Esophagus (tissue), 2 donors: ENCODE results near the gene ZNF282. TPM values are rescaled to one million over a fixed set of nuclear protein-coding genes. Genes with fewer than 3 reads are reported as not detected.
"Not testable (repeated sequence)": the region's sequence is repeated elsewhere in the genome, so short reads cannot be mapped to it uniquely, and the experiment has no call there.

Experiments used
- H3K27ac ChIP-seq, 2 donors: one replicate each; pipeline ENCODE4 v1.5.1; 2013; ENCODE audit warnings: low read depth in 2 of 2, mild to moderate bottlenecking in 2 of 2, inconsistent platforms in 1 of 2, low read length in 1 of 2, moderate library complexity in 1 of 2
- H3K27me3 ChIP-seq, 2 donors: one replicate each; pipeline ENCODE4 v1.6.1; 2013; ENCODE audit warnings: low read length in 2 of 2, control low read depth in 1 of 2, mild to moderate bottlenecking in 1 of 2; ENCODE audit not compliant: insufficient read depth in 2 of 2, control insufficient read depth in 1 of 2
- H3K36me3 ChIP-seq, 2 donors: one replicate each; pipeline ENCODE4 v1.6.1; 2013; ENCODE audit warnings: low read length in 1 of 2; ENCODE audit not compliant: control insufficient read depth in 2 of 2, insufficient read depth in 2 of 2
- H3K4me1 ChIP-seq, 2 donors: one replicate each; pipeline ENCODE4 v1.6.1; 2013; ENCODE audit warnings: low read length in 1 of 2; ENCODE audit not compliant: control insufficient read depth in 2 of 2, insufficient read depth in 2 of 2
- H3K4me3 ChIP-seq, 2 donors: one replicate each; pipeline ENCODE4 v1.5.1; 2013; ENCODE audit warnings: low read length in 2 of 2, mild to moderate bottlenecking in 2 of 2, low read depth in 1 of 2, moderate library complexity in 1 of 2
- H3K9me3 ChIP-seq, 2 donors: one replicate each; pipeline ENCODE4 v1.6.1; 2013; ENCODE audit warnings: mild to moderate bottlenecking in 2 of 2, low read depth in 1 of 2, low read length in 1 of 2, moderate library complexity in 1 of 2; ENCODE audit not compliant: control insufficient read depth in 2 of 2, insufficient read depth in 1 of 2
- WGBS, 2 donors: extraction: QIAGEN DNeasy Blood & Tissue Kit; methylation state at CpG; one replicate each; pipeline ENCODE4 v1.1.7; 2013; 5-methylcytosine and 5-hydroxymethylcytosine counted together
- polyA plus RNA-seq, 2 donors: library from polyadenylated mRNA; stranded (reverse); fragments of 200-250 nt; gene quantifications; one replicate each; pipeline ENCODE4 v1.2.3, GENCODE V29; 2013
- donor health status: healthy with polysubstance abuse.
- donor health status: Bipolar disorder and iron deficiency.

ZNF282 gene
- polyA plus RNA-seq, 2 donors = 9.5 to 11.7 TPM

GRCh38 chr7:149228831-149229471, 33.6 kb downstream of the ZNF282 start:
- Histone ChIP-seq H3K4me3 (no peak overlapping the region), H3K27ac (no peak overlapping the region), H3K4me1 (peaks cover 2% of the 10 kb centered on the region in 2 donors), H3K9me3 (no peaks in the 10 kb centered on the region), H3K27me3 (no peaks in the 10 kb centered on the region), H3K36me3 (peaks cover 5 to 15% of the 10 kb centered on the region in 2 donors)
- WGBS, 2 donors = 57% methylated on average over 7 of the region's 7 CpGs

DNA sequence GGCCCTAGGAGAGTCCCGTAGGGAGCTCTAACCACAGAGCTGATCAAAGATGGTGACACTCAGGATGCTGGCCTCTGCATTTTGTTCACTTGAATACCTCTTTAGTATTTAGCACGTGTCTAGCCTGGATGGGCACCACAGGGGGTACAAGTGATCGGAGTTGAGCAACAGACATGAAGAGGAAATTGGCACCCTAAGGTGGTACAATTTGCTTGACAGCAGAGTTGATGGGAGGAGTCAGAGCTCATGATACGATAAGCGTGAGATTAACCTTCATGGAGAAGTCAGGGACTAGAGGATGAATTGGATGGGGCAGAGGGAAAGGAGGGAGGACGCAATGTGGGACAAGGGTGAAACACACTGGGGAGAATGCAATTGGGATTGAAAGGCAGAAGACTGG, 34.2 kb downstream of the ZNF282 start:
- Histone ChIP-seq H3K27me3 (no peaks in the 10 kb centered on the region), H3K27ac (no peak overlapping the region), H3K4me3 (no peak overlapping the region), H3K36me3 (peaks cover 5 to 10% of the 10 kb centered on the region in 2 donors), H3K9me3 (no peaks in the 10 kb centered on the region), H3K4me1 (peaks cover 2 to 5% of the 10 kb centered on the region in 2 donors)
- WGBS, 2 donors = 56 to 64% methylated on average over 6 of the region's 6 CpGs

GRCh38 chr7:149232362-149232761, 37.0 kb downstream of the ZNF282 start:
- 57 to 74% methylated on average over 2 of the region's 2 CpGs for WGBS, 2 donors
- peak overlapping the region; percentile 55 to 82 for H3K27ac ChIP-seq
- no peaks in the 10 kb centered on the region for H3K36me3 ChIP-seq

DNA sequence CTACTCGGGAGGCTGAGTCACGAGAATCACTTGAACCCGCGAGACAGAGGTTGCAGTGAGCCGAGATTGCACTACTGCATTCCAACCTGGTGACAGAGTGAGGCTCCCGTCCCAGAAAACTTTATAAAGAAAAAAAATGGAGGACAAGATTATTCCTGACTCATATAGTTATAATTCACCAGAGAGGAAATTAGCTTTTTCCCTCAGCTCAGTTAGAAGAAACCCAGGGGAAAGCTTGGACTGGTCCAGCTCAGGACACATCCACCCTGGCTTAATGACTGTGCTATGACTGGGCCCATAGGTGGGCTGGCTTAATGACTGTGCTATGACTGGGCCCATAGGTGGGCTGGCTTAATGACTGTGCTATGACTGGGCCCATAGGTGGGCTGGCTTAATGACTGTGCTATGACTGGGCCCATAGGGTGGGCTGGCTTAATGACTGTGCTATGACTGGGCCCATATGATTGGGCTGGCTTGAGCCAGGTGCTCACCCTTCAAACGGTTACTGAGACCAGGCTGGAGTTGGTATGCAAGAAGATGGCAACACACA, 38.4 kb downstream of the ZNF282 start:
- H3K9me3 ChIP-seq, H3K4me3 ChIP-seq, H3K27me3 ChIP-seq, H3K36me3 ChIP-seq, H3K4me1 ChIP-seq: not testable (repeated sequence)
- WGBS, 2 donors = 44 to 75% methylated on average over 7 of the region's 7 CpGs
- peak overlapping the region; percentile 35 to 74 for H3K27ac ChIP-seq

More at GRCh38 chr7:149232362-149232761, 37.0 kb downstream of the ZNF282 start:
- Histone ChIP-seq H3K9me3 (no peaks in the 10 kb centered on the region), H3K4me1 (peaks cover 2 to 5% of the 10 kb centered on the region in 2 donors), H3K4me3 (no peak overlapping the region), H3K27me3 (no peaks in the 10 kb centered on the region)

- H3K36me3 ChIP-seq = no peaks in the 10 kb centered on the region
- H3K9me3 ChIP-seq = no peaks in the 10 kb centered on the region
- H3K4me1 ChIP-seq = peaks cover 0 to 10% of the 10 kb centered on the region in 2 donors
- peak overlapping the region in 1 of 2 donors; percentile 43 for H3K27ac ChIP-seq
- 81 to 83% methylated on average over 7 of the region's 7 CpGs for WGBS, 2 donors
- H3K4me3 ChIP-seq = no peak overlapping the region
- no peaks in the 10 kb centered on the region for H3K27me3 ChIP-seq
These were observed 42.2 kb downstream of the ZNF282 start for GRCh38 chr7:149237502-149237901.

DNA sequence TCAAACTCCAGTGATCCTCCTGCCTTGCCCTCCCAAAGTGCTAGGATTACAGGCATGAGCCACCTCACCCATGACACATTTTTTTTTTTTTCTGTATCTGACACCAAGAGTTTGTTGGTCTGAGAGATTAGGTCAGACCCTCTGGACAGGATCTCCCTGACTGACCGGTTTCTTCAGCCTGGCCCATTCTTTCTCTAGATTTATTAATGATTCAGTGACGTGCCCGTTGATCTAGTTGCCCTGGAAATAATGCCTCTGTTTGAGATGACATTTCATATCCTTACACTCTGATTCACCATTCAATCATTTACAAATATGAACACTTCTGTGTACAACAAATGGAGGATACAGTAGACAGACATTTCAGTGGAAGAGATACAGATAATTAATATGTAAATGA, 42.7 kb downstream of the ZNF282 start:
- Histone ChIP-seq H3K27ac (peak overlapping the region; percentile 43 to 44), H3K4me1 (peaks cover 0 to 10% of the 10 kb centered on the region in 2 donors)
- WGBS, 2 donors = 52 to 54% methylated on average over 3 of the region's 3 CpGs

DNA sequence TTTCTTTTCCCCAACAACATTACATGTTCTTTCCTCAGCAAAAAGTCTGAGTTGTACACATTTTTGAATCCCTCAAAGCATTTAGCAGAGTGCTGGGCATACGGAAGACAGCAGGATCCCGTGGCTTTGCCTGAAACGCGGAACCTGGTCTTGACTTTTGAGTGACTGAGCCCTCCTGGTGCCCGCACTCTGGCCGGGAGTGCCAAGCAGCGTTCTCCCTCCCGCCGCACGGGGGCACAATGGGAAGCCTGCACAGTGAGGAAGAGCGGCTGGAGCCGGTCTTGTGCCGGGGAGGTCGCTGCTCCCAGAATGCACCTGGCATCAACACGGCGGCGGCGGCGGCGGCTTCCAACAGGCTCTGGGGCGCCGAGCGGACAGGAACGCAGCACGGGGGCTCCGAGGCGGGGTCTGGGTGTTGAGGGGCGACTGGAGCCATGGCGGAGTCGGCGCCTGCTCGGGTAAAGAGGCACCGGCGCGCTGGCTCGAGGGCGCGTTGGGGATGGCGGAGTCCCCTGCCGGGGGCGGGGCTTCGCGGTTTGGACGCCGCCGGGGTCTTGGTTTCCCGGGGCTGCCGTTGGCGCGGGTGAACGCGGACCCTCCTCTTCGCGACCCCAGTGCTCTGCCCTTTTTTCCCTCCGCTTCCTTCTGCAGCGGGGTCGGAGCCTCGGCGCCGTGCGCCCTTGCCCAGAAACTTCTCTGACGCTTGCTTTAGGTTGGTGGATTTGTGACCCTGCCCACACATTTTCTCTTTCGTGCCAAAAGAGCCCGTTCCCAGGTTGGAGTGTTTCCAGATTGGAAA, 44.2 kb downstream of the ZNF282 start, which contains the start of gene ZNF212:
TSS of gene ZNF212 (plus strand) at position 307 of the 799 bp plus-strand sequence. CDS start at position 435, 128 bp downstream.
- H3K4me1 ChIP-seq = peaks cover 0 to 7% of the 10 kb centered on the region in 2 donors
- H3K4me3 ChIP-seq = peak within 1 kb of the TSS; percentile 84 to 93
- no peaks in the 10 kb centered on the region for H3K27me3 ChIP-seq
- H3K9me3 ChIP-seq = no peaks in the 10 kb centered on the region
- no peaks in the 10 kb centered on the region for H3K36me3 ChIP-seq
- peak within 1 kb of the TSS; percentile 44 to 72 for H3K27ac ChIP-seq
- WGBS, 2 donors = 0% methylated on average over 46 to 64 of the region's 64 CpGs

More for the DNA sequence above, 42.7 kb downstream of the ZNF282 start:
- no peak overlapping the region for H3K4me3 ChIP-seq
- no peaks in the 10 kb centered on the region for H3K27me3 ChIP-seq
- no peaks in the 10 kb centered on the region for H3K36me3 ChIP-seq
- no peaks in the 10 kb centered on the region for H3K9me3 ChIP-seq

DNA sequence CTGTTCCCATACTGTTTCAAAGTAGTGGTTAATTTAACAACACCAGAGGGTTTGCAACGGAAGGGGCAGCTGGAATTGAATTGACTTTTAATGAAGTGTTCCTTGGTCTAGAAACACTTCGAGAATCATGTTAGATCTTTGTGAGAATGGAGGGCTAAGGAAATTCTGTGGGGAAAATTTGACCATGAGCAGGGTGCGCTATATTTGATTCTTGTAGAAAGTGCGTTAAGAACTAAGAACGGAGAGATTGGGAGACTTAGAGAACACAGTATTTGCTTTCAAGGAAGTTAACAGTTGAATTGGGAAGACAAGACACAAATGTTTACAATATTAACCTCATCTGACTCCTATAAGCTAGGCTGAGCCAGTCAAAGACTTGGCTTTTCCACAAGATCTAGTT, 45.3 kb downstream of the ZNF282 start:
- Histone ChIP-seq H3K27me3 (no peaks in the 10 kb centered on the region), H3K27ac (peak overlapping the region in 1 of 2 donors; percentile 13), H3K36me3 (no peaks in the 10 kb centered on the region), H3K4me1 (peaks cover 0 to 7% of the 10 kb centered on the region in 2 donors), H3K4me3 (peak overlapping the region; percentile 84 to 93), H3K9me3 (no peaks in the 10 kb centered on the region)
- 74 to 77% methylated on average over 5 of the region's 5 CpGs for WGBS, 2 donors

DNA sequence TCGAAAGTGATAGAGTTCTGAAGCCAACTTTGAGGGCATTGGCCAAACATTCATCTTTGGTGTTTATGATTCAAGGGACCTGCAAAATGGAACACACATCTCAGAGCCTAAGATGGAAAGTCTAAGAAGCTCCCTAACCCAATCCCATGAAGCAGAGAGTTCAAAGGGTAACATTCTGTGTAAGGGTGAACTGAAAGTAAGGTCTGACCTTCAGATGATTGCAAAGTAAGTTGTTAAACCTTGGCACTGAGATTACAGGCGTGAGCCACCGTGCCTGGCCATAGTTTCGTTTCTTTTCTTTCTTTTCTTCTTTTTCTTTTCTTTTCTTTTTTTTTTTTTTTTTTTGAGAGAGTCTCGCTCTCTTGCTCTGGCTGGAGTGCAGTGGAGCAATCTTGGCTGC, 46.4 kb downstream of the ZNF282 start:
- Histone ChIP-seq H3K27ac (no peak overlapping the region), H3K9me3 (no peaks in the 10 kb centered on the region), H3K27me3 (no peaks in the 10 kb centered on the region), H3K4me3 (no peak overlapping the region), H3K4me1 (peaks cover 0 to 7% of the 10 kb centered on the region in 2 donors), H3K36me3 (no peaks in the 10 kb centered on the region)
- WGBS, 2 donors = 92 to 94% methylated on average over 5 of the region's 5 CpGs
